Measurements from ENCODE around the gene ESPNL.
A peak's percentile ranks its signal among the peaks of the same experiment; 100 is the strongest.

Gene ESPNL

GRCh38 chr2:238151205-238151604, 51.1 kb downstream of the ESPNL start:
- Histone ChIP-seq H3K36me3 (ENCODE audit: control insufficient read depth, insufficient read depth, low read length) (no peaks in the 10 kb centered on the region), H3K4me3 (ENCODE audit: extremely low read depth, insufficient read depth, low read length, poor library complexity, severe bottlenecking) (no peak overlapping the region), H3K4me1 (ENCODE audit: control insufficient read depth, insufficient read depth, low read length, poor library complexity, severe bottlenecking) (peaks cover 5% of the 10 kb centered on the region), H3K9me3 (ENCODE audit: control insufficient read depth, low read length) (no peaks in the 10 kb centered on the region), H3K27ac (ENCODE audit: low read depth, low read length, severe bottlenecking) (no peak overlapping the region)
- 87 to 88% methylated on average over 9 to 13 of the region's 13 CpGs for WGBS, 2 experiments (ENCODE audit: insufficient coverage in 2 of 2)

GRCh38 chr2:238151628-238152235, 51.6 kb downstream of the ESPNL start:
- Histone ChIP-seq H3K4me1 (ENCODE audit: control insufficient read depth, insufficient read depth, low read length, poor library complexity, severe bottlenecking) (peaks cover 5% of the 10 kb centered on the region), H3K36me3 (ENCODE audit: control insufficient read depth, insufficient read depth, low read length) (no peaks in the 10 kb centered on the region), H3K4me3 (ENCODE audit: extremely low read depth, insufficient read depth, low read length, poor library complexity, severe bottlenecking) (no peak overlapping the region), H3K27ac (ENCODE audit: low read depth, low read length, severe bottlenecking) (no peak overlapping the region), H3K9me3 (ENCODE audit: control insufficient read depth, low read length) (no peaks in the 10 kb centered on the region)
- WGBS, 2 experiments (ENCODE audit: insufficient coverage in 2 of 2) = 74 to 84% methylated on average over 12 to 13 of the region's 16 CpGs

DNA sequence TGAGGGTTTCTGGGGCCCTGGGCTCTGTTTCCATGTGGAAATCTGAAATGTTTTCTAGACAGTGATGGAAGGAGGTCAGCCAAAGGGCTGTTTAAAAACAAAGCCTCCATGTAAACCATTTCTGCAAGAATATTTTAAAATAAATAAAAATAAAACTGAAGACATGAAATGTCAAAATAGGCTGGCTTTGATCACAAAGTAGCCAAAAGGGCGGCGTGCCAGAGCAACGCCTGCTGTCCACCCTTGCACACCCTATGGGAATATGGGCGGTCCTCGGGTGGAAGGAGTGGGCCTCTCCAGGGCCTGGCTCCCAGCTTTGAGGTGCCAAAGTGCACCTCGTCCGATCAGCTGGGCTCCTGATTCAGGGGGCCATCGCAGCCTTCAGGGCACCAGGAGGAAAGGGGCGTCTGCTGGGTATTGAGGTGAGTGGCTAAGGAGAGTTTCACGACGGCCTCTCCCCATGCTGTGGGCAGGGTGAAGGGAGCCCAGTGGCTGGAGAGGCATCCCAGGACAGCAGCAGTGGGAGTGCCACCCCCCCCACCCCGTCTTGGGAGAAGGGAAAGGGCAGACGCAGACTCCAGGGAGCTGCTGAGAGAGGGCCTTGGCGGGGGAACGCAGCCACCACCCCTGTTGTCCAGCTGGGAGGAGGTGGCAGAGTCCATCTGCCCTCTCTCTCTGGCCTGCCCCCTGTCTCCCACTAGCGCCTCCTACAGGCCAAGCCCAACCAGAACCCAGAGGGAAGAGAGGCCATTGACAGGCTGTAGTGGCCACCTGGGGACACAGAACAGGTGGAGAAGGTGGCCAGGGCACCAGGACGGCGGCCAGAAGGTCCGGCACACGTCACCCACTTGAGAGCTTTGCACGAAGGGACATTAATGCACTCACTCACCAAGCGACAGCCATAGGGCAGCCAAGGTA, 52.9 kb downstream of the ESPNL start:
- Histone ChIP-seq H3K36me3 (ENCODE audit: control insufficient read depth, insufficient read depth, low read length) (no peaks in the 10 kb centered on the region), H3K9me3 (ENCODE audit: control insufficient read depth, low read length) (no peaks in the 10 kb centered on the region), H3K4me1 (ENCODE audit: control insufficient read depth, insufficient read depth, low read length, poor library complexity, severe bottlenecking) (peaks cover 5% of the 10 kb centered on the region), H3K4me3 (ENCODE audit: extremely low read depth, insufficient read depth, low read length, poor library complexity, severe bottlenecking) (no peak overlapping the region), H3K27ac (ENCODE audit: low read depth, low read length, severe bottlenecking) (no peak overlapping the region)
- 87 to 89% methylated on average over 12 to 17 of the region's 22 CpGs for WGBS, 2 experiments (ENCODE audit: insufficient coverage in 2 of 2)

- WGBS, 2 experiments (ENCODE audit: insufficient coverage in 2 of 2) = 96 to 97% methylated on average over 8 to 9 of the region's 10 CpGs
- Histone ChIP-seq H3K4me1 (ENCODE audit: control insufficient read depth, insufficient read depth, low read length, poor library complexity, severe bottlenecking) (peaks cover 5% of the 10 kb centered on the region), H3K27ac (ENCODE audit: low read depth, low read length, severe bottlenecking) (no peak overlapping the region), H3K9me3 (ENCODE audit: control insufficient read depth, low read length) (no peaks in the 10 kb centered on the region), H3K36me3 (ENCODE audit: control insufficient read depth, insufficient read depth, low read length) (no peaks in the 10 kb centered on the region), H3K4me3 (ENCODE audit: extremely low read depth, insufficient read depth, low read length, poor library complexity, severe bottlenecking) (no peak overlapping the region)
These were observed 54.4 kb downstream of the ESPNL start for GRCh38 chr2:238154570-238154969.

DNA sequence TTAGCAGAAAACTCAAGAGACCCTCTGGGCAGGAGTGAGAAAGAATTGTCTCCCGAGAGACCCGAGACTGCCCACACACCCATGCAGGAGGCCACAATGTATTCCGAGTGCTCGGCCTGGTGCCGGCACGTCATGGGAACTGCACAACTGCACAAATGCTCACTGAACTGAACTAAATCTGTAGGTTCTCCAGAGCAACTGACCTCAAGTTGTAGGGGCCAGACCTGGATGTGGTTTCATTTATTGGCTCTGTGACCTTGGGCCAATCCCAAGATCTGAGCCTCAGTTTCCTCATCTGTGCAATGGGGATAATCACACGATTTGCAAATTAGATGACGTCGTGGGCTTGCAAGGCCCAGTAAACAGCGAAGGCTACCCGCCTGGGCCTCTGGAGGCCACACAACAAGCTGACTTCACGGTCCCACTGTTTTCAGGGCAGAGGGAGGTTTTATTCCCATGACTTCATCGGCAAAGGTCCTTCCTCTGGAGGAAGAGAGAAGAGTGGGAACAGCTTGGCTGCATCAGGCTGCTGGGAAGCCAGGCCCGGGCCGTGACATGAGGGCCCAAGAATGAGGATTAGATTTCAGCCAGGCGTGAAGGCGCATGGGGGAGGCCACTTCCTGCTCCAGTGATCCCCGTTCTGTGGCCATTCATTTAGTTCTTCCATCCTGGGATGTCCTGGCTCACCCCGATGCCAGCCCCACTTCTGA, 55.1 kb downstream of the ESPNL start:
- no peaks in the 10 kb centered on the region for H3K36me3 ChIP-seq (ENCODE audit: control insufficient read depth, insufficient read depth, low read length)
- H3K27ac ChIP-seq (ENCODE audit: low read depth, low read length, severe bottlenecking) = peak overlapping the region; percentile 36
- H3K4me3 ChIP-seq (ENCODE audit: extremely low read depth, insufficient read depth, low read length, poor library complexity, severe bottlenecking) = no peak overlapping the region
- H3K4me1 ChIP-seq (ENCODE audit: control insufficient read depth, insufficient read depth, low read length, poor library complexity, severe bottlenecking) = peaks cover 5% of the 10 kb centered on the region
- H3K9me3 ChIP-seq (ENCODE audit: control insufficient read depth, low read length) = no peaks in the 10 kb centered on the region
- 91 to 94% methylated on average over 19 of the region's 19 CpGs for WGBS, 2 experiments (ENCODE audit: insufficient coverage in 2 of 2)

DNA sequence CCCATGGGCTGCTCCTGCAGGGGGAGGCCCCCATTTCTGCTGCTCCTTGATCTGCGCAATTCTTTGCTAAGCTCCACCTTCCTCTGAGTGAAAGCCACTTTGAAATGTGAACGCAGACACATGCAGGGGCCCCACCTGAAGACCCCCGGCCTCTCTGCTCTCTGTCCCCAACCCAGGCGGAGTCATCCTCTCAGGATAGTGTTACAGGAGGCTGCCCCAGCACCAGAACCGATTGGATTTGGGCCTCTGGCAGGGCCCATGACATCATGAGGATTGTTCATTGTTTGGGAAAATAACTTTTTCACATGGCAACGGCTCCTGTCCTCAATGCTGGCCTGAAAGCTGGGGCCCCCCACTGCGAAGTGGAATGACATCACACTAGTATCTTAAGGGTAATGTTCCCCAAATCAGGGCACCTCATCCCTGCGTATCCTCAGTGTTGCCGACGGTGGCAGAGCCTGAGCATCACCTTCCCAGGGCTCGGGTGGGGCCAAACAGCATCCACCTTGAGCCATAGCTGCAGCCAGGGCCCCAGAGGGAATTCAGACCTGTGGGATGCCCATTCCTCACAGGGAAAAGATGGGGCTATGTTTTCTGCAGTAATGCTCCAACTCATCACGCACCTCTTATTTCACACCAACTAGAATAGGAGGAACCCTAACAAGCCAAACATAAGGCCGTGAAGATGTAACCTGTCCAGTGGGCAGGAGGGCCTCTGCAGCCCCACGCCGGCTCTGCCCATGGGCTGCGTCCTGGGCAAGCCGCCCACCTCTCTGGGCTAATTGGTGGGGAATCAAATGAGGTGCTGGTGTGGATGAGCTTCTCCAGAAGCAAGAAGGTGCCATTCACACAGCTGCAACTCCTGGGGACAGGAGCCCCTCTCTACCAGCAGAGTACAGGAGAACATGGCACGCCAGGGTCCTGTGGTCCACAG, 55.9 kb downstream of the ESPNL start:
- WGBS, 2 experiments (ENCODE audit: insufficient coverage in 2 of 2) = 81 to 86% methylated on average over 12 to 15 of the region's 18 CpGs
- Histone ChIP-seq H3K9me3 (ENCODE audit: control insufficient read depth, low read length) (no peaks in the 10 kb centered on the region), H3K27ac (ENCODE audit: low read depth, low read length, severe bottlenecking) (peak overlapping the region; percentile 36)

DNA sequence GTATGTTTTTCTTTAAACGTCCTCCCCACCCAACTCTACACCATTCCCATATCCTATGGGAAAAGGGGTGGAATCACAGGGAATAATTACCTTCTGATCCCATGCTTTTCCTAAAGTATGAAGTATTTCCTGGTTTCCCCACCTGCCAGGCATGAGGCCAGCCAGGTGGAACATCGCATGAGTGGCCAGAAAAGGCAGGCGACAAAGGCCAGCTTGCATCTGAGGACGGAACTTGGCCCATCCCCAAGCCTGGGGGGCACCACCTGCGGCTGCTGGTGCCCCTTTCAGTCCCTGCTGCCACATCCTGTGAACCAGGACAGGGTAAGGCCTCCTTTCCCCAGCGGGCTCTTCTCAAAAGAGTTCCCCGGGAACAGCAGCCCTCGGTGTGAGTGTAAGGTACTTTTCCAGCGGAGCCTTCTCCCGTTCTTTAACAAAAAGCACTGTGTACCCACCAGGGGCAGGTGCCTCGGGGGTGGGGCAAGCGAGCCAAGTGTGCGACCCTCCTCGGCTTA, 57.4 kb downstream of the ESPNL start:
- Histone ChIP-seq H3K9me3 (ENCODE audit: control insufficient read depth, low read length) (no peaks in the 10 kb centered on the region), H3K4me1 (ENCODE audit: control insufficient read depth, insufficient read depth, low read length, poor library complexity, severe bottlenecking) (no peaks in the 10 kb centered on the region), H3K36me3 (ENCODE audit: control insufficient read depth, insufficient read depth, low read length) (no peaks in the 10 kb centered on the region), H3K27ac (ENCODE audit: low read depth, low read length, severe bottlenecking) (no peak overlapping the region), H3K4me3 (ENCODE audit: extremely low read depth, insufficient read depth, low read length, poor library complexity, severe bottlenecking) (no peak overlapping the region)
- WGBS, 2 experiments (ENCODE audit: insufficient coverage in 2 of 2) = 82 to 87% methylated on average over 12 to 13 of the region's 14 CpGs

More for the DNA sequence above, 55.9 kb downstream of the ESPNL start:
- Histone ChIP-seq H3K4me1 (ENCODE audit: control insufficient read depth, insufficient read depth, low read length, poor library complexity, severe bottlenecking) (peaks cover 5% of the 10 kb centered on the region), H3K36me3 (ENCODE audit: control insufficient read depth, insufficient read depth, low read length) (no peaks in the 10 kb centered on the region), H3K4me3 (ENCODE audit: extremely low read depth, insufficient read depth, low read length, poor library complexity, severe bottlenecking) (no peak overlapping the region)

- no peak overlapping the region for H3K4me3 ChIP-seq (ENCODE audit: extremely low read depth, insufficient read depth, low read length, poor library complexity, severe bottlenecking)
- 74 to 78% methylated on average over 10 to 21 of the region's 21 CpGs for WGBS, 2 experiments (ENCODE audit: insufficient coverage in 2 of 2)
- no peaks in the 10 kb centered on the region for H3K4me1 ChIP-seq (ENCODE audit: control insufficient read depth, insufficient read depth, low read length, poor library complexity, severe bottlenecking)
- H3K9me3 ChIP-seq (ENCODE audit: control insufficient read depth, low read length) = no peaks in the 10 kb centered on the region
- H3K36me3 ChIP-seq (ENCODE audit: control insufficient read depth, insufficient read depth, low read length) = no peaks in the 10 kb centered on the region
- H3K27ac ChIP-seq (ENCODE audit: low read depth, low read length, severe bottlenecking) = no peak overlapping the region
These were observed 57.9 kb downstream of the ESPNL start for GRCh38 chr2:238158018-238158508.

DNA sequence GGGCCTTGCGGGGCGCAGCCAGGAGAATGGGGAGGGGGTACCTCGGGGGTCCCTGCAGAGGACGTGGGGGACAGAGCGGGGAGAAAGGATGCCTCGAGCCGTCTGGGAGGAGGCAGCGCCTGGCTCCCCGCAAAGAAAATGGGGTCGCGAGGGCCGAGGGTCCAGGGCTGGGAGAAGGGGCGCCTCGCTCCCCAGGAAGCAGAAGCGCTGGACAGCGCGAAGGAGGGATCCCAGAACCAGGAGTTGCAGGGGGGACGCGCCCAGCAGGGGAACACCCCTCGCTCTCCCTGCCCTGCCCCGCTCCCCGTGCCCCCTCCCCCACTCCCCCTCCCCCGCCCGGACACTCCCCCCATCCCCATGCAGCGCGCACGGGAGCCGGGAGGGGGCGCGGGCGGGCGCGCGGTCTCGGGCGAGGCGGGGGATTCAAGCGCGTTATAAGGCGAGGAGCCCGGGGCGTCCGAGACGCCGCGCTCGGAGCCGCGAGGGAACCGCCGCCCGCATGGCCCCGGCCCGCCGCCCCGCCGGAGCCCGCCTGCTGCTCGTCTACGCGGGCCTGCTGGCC, 58.5 kb downstream of the ESPNL start, which contains the start of gene ERFE:
Gene ERFE, plus strand, starts transcription at position 462 of the 562 bp plus-strand sequence. Its CDS starts 38 bp downstream, at position 500.
- Histone ChIP-seq H3K4me1 (ENCODE audit: control insufficient read depth, insufficient read depth, low read length, poor library complexity, severe bottlenecking) (no peaks in the 10 kb centered on the region), H3K36me3 (ENCODE audit: control insufficient read depth, insufficient read depth, low read length) (no peaks in the 10 kb centered on the region), H3K4me3 (ENCODE audit: extremely low read depth, insufficient read depth, low read length, poor library complexity, severe bottlenecking) (peak within 1 kb of the TSS; percentile 29), H3K9me3 (ENCODE audit: control insufficient read depth, low read length) (no peaks in the 10 kb centered on the region), H3K27ac (ENCODE audit: low read depth, low read length, severe bottlenecking) (no peak within 1 kb of the TSS)
- 10 to 37% methylated on average over 26 to 43 of the region's 61 CpGs for WGBS, 2 experiments (ENCODE audit: insufficient coverage in 2 of 2)
